ENCODE data around the gene CC2D2B. TPM values are rescaled to one million over a fixed set of nuclear protein-coding genes. Genes with fewer than 3 reads are reported as not detected.
"Not testable (repeated sequence)": the region's sequence is repeated elsewhere in the genome, so short reads cannot be mapped to it uniquely, and the experiment has no call there.

The CC2D2B gene
- total RNA-seq, 1 donor from 2014 or later, result 0.18 TPM

DNA sequence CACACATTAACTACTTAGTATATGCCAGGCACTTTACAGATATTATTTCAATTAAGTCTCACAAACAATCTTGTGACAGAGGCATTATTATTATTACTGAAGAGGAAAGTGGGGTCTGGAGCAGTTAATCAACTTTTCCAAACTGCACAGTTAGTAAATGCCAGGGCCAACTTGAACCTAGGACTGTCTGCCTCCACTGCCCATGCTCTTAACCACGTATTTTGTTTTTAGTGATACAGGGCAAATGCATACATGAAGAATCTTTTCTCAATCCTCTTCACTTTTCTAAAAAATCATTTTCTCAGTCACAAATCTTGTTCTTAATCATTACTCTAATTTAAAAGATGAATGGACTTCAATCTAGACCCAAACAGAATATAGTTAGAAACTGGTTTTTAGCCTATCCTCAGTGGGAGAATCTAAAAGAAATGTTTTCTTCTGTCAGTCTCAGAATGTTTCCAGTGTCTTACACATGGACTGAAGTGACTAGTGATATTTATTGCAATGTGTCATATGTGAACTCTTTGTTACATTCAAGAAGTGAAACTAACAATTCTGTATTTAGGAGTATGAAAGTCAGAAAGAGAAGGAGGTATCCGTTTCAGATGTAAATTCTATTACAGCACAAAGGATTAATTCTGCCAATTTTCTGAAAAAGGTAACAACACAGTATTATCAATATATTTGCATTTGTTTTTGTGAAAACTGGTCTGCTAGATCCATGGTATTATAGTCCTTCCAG lies 80.1 kb downstream of the CC2D2B start:
- no peak overlapping the region for H3K9ac ChIP-seq (ENCODE audit: low read length)
- H3K27ac ChIP-seq (ENCODE audit: low read depth, low read length), result no peak overlapping the region
- no peaks in the 10 kb centered on the region for H3K4me1 Mint-ChIP-seq (ENCODE audit: low read depth, unreplicated experiment)
- H4K20me1 ChIP-seq (ENCODE audit: insufficient read depth, low read length), result no peaks in the 10 kb centered on the region
- no peak for DNase-seq (ENCODE audit: low read depth)
- H3K4me3 ChIP-seq (ENCODE audit: insufficient read depth, low read depth, low read length), result no peak overlapping the region
- no peak overlapping the region for H2AFZ ChIP-seq (ENCODE audit: low read depth, low read length)
- H3K27me3 Mint-ChIP-seq (ENCODE audit: low read depth, unreplicated experiment), result no peaks in the 10 kb centered on the region
- H3K4me3 Mint-ChIP-seq (ENCODE audit: unreplicated experiment), result no peak overlapping the region
- no peak overlapping the region for H3K4me2 ChIP-seq (ENCODE audit: low read length)
- no peaks in the 10 kb centered on the region for H3K36me3 ChIP-seq (ENCODE audit: insufficient read depth, low read length)
- no peak for FAIRE-seq
- H3K27me3 ChIP-seq (ENCODE audit: insufficient read depth, low read length), result no peaks in the 10 kb centered on the region
- no peaks in the 10 kb centered on the region for H3K9me3 ChIP-seq (ENCODE audit: insufficient read depth, low read depth, low read length)
- no peaks in the 10 kb centered on the region for H3K9me3 Mint-ChIP-seq (ENCODE audit: unreplicated experiment)
- H3K36me3 Mint-ChIP-seq (ENCODE audit: low read depth, unreplicated experiment), result no peaks in the 10 kb centered on the region
- TF ChIP-seq, protein P1, sequence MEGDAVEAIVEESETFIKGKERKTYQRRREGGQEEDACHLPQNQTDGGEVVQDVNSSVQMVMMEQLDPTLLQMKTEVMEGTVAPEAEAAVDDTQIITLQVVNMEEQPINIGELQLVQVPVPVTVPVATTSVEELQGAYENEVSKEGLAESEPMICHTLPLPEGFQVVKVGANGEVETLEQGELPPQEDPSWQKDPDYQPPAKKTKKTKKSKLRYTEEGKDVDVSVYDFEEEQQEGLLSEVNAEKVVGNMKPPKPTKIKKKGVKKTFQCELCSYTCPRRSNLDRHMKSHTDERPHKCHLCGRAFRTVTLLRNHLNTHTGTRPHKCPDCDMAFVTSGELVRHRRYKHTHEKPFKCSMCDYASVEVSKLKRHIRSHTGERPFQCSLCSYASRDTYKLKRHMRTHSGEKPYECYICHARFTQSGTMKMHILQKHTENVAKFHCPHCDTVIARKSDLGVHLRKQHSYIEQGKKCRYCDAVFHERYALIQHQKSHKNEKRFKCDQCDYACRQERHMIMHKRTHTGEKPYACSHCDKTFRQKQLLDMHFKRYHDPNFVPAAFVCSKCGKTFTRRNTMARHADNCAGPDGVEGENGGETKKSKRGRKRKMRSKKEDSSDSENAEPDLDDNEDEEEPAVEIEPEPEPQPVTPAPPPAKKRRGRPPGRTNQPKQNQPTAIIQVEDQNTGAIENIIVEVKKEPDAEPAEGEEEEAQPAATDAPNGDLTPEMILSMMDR (IDR thresholded peaks at IDR 0.05; ENCODE audit: insufficient read depth, low read depth, low read length), result no peak
- no peak for TF ChIP-seq EZH2 (IDR thresholded peaks at IDR 0.05; ENCODE audit: insufficient read depth, low read length)
- no peak overlapping the region for H3K27ac Mint-ChIP-seq (ENCODE audit: unreplicated experiment)
- no peaks in the 10 kb centered on the region for H3K79me2 ChIP-seq (ENCODE audit: insufficient read depth, low read length)
- H3K4me1 ChIP-seq (ENCODE audit: insufficient read depth, low read length), result no peaks in the 10 kb centered on the region

DNA sequence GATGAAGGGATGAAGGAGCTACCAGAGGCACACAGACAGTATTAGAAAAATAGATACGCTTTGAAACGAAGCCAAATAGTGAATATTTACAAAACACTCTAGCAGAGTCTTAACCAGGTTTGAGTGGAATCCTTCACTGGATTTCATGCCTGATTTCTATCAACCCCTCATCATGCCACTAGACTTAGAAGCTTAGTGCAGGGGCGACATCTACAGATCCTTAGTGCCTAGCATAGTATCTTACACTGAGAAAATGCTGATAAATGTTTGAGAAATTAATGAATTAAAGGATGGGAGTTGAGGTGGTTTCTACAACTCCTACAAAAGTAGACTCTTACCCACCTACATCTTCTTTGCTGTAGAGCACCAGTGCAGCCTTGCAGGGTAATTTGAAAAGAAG lies 80.9 kb downstream of the CC2D2B start:
- H3K4me3 Mint-ChIP-seq (ENCODE audit: unreplicated experiment), result no peak overlapping the region
- Histone ChIP-seq H3K4me2 (ENCODE audit: low read length) (no peak overlapping the region), H3K36me3 (ENCODE audit: insufficient read depth, low read length) (no peaks in the 10 kb centered on the region), H3K27ac (ENCODE audit: low read depth, low read length) (no peak overlapping the region), H3K9me3 (ENCODE audit: insufficient read depth, low read depth, low read length) (no peaks in the 10 kb centered on the region), H3K4me1 (ENCODE audit: insufficient read depth, low read length) (no peaks in the 10 kb centered on the region), H2AFZ (ENCODE audit: low read depth, low read length) (no peak overlapping the region), H3K79me2 (ENCODE audit: insufficient read depth, low read length) (no peaks in the 10 kb centered on the region), H3K4me3 (ENCODE audit: insufficient read depth, low read depth, low read length) (no peak overlapping the region), H4K20me1 (ENCODE audit: insufficient read depth, low read length) (no peaks in the 10 kb centered on the region), H3K9ac (ENCODE audit: low read length) (no peak overlapping the region), H3K27me3 (ENCODE audit: insufficient read depth, low read length) (no peaks in the 10 kb centered on the region)
- H3K9me3 Mint-ChIP-seq (ENCODE audit: unreplicated experiment), result no peaks in the 10 kb centered on the region
- no peaks in the 10 kb centered on the region for H3K4me1 Mint-ChIP-seq (ENCODE audit: low read depth, unreplicated experiment)
- FAIRE-seq (no peak), DNase-seq (ENCODE audit: low read depth) (no peak)
- H3K36me3 Mint-ChIP-seq (ENCODE audit: low read depth, unreplicated experiment), result no peaks in the 10 kb centered on the region
- no peaks in the 10 kb centered on the region for H3K27me3 Mint-ChIP-seq (ENCODE audit: low read depth, unreplicated experiment)
- H3K27ac Mint-ChIP-seq (ENCODE audit: unreplicated experiment), result no peak overlapping the region
- TF ChIP-seq, protein P1 (IDR thresholded peaks at IDR 0.05; ENCODE audit: insufficient read depth, low read depth, low read length), result no peak
- no peak for TF ChIP-seq EZH2 (IDR thresholded peaks at IDR 0.05; ENCODE audit: insufficient read depth, low read length)

DNA sequence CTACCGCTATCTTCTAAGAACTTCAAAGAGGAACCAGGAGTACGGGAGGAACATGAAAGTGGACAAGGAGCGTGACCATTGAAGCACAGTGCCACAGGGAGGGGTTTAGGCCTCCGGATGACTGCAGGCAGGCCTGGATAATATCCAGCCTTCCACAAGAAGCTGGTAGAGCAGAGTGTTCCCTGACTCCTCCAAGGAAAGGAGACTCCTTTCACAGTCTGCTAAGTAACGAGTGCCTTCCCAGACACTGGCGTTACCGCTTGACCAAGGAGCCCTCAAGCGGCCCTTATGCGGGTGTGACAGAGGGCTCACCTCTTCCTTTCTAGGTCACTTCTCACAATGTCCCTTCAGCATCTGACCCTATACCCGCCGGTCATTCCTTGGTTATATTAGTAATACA lies 86.6 kb downstream of the CC2D2B start:
- not testable (repeated sequence) for H3K27me3 Mint-ChIP-seq (ENCODE audit: low read depth, unreplicated experiment)

More for the DNA sequence above, 86.6 kb downstream of the CC2D2B start:
- H3K4me2 ChIP-seq (ENCODE audit: low read length); H3K27ac ChIP-seq (ENCODE audit: low read depth, low read length); H3K4me3 Mint-ChIP-seq (ENCODE audit: unreplicated experiment); H3K27me3 ChIP-seq (ENCODE audit: insufficient read depth, low read length); DNase-seq (ENCODE audit: low read depth); H3K9me3 Mint-ChIP-seq (ENCODE audit: unreplicated experiment); FAIRE-seq; H3K4me3 ChIP-seq (ENCODE audit: insufficient read depth, low read depth, low read length); H4K20me1 ChIP-seq (ENCODE audit: insufficient read depth, low read length); H3K4me1 Mint-ChIP-seq (ENCODE audit: low read depth, unreplicated experiment); H3K27ac Mint-ChIP-seq (ENCODE audit: unreplicated experiment); H3K36me3 ChIP-seq (ENCODE audit: insufficient read depth, low read length); H3K9me3 ChIP-seq (ENCODE audit: insufficient read depth, low read depth, low read length); H3K9ac ChIP-seq (ENCODE audit: low read length); H3K4me1 ChIP-seq (ENCODE audit: insufficient read depth, low read length); H3K79me2 ChIP-seq (ENCODE audit: insufficient read depth, low read length); H2AFZ ChIP-seq (ENCODE audit: low read depth, low read length); H3K36me3 Mint-ChIP-seq (ENCODE audit: low read depth, unreplicated experiment): not testable (repeated sequence)

All from astrocyte (in vitro differentiated cells and primary cell).